SK-N-SH treated with all-trans-retinoic acid at 6 μM for 48 hours (cell line): ENCODE results near the gene RALB.

Experiments
- ATAC-seq: fragments of 200-7000 bp; cut with Tn5 transposase; 3 replicates; pipeline ENCODE4 v1.9.1; 2020; ENCODE audit warnings: mild to moderate bottlenecking, moderate library complexity
- ARNTL ChIP-seq: fragments of 450-650 bp; formaldehyde crosslinking; IDR thresholded peaks from 2 replicates; pipeline ENCODE4 v1.5.0; 2020; ENCODE audit warnings: low read depth, mild to moderate bottlenecking, moderate library complexity, borderline replicate concordance
- BACH2 ChIP-seq: fragments of 250-450 bp; sonication (Bioruptor Pico); IDR thresholded peaks from 2 replicates; pipeline ENCODE4 v1.9.0; 2021; ENCODE audit warnings: mild to moderate bottlenecking, borderline replicate concordance
- CSDC2 ChIP-seq: fragments of 250-450 bp; sonication (Bioruptor Pico); IDR thresholded peaks from 2 replicates; pipeline ENCODE4 v1.5.0; 2020; ENCODE audit warnings: mild to moderate bottlenecking, moderate library complexity
- GLIS3 ChIP-seq: fragments of 250-450 bp; sonication (Bioruptor Pico); IDR thresholded peaks from 2 replicates; pipeline ENCODE4 v1.5.0; 2020; ENCODE audit warnings: mild to moderate bottlenecking, moderate library complexity
- ISL1 ChIP-seq: fragments of 250-450 bp; sonication (Bioruptor Pico); IDR thresholded peaks from 2 replicates; pipeline ENCODE4 v2.1.2; 2022; ENCODE audit warnings: mild to moderate bottlenecking, moderate library complexity
- OSR1 ChIP-seq: fragments of 250-450 bp; sonication (Bioruptor Pico); IDR thresholded peaks from 2 replicates; pipeline ENCODE4 v1.8.0; 2022; ENCODE audit warnings: moderate library complexity, mild to moderate bottlenecking, inconsistent platforms
- PPARA ChIP-seq: fragments of 250-450 bp; sonication (Bioruptor Pico); IDR thresholded peaks from 2 replicates; pipeline ENCODE4 v1.5.0; 2020; ENCODE audit warnings: mild to moderate bottlenecking, borderline replicate concordance
- SNAI2 ChIP-seq: fragments of 250-450 bp; sonication (Bioruptor Pico); IDR thresholded peaks from 2 replicates; pipeline ENCODE4 v1.5.0; 2020; ENCODE audit warnings: mild to moderate bottlenecking, moderate library complexity
- TCF4 ChIP-seq: fragments of 250-450 bp; sonication (Bioruptor Pico); IDR thresholded peaks from 2 replicates; pipeline ENCODE4 v1.8.0; 2021; ENCODE audit warnings: mild to moderate bottlenecking, moderate library complexity, borderline replicate concordance
- TOX ChIP-seq: fragments of 250-450 bp; sonication (Bioruptor Pico); IDR thresholded peaks from 2 replicates; pipeline ENCODE4 v1.8.0; 2021; ENCODE audit warnings: mild to moderate bottlenecking, moderate library complexity, borderline replicate concordance
- ZC3H10 ChIP-seq: fragments of 250-450 bp; sonication (Bioruptor Pico); IDR thresholded peaks from 2 replicates; pipeline ENCODE4 v1.5.1; 2021; ENCODE audit warnings: mild to moderate bottlenecking, moderate library complexity
- ZFP3 ChIP-seq: fragments of 250-450 bp; sonication (Bioruptor Pico); IDR thresholded peaks from 2 replicates; pipeline ENCODE4 v1.5.0; 2020; ENCODE audit warnings: mild to moderate bottlenecking, moderate library complexity
- ZFP30 ChIP-seq: fragments of 450-650 bp; formaldehyde crosslinking; IDR thresholded peaks from 2 replicates; pipeline ENCODE4 v1.5.0; 2022; ENCODE audit warnings: mild to moderate bottlenecking, moderate library complexity
- ZNF565 ChIP-seq: fragments of 450-650 bp; formaldehyde crosslinking; conservative IDR thresholded peaks from 2 replicates; pipeline ENCODE4 v1.5.0; 2020; ENCODE audit warnings: low read depth, mild to moderate bottlenecking, moderate library complexity
- ZNF70 ChIP-seq: fragments of 450-650 bp; formaldehyde crosslinking; IDR thresholded peaks from 2 replicates; pipeline ENCODE4 v1.5.0; 2020; ENCODE audit warnings: mild to moderate bottlenecking, moderate library complexity
- ZNF8 ChIP-seq: fragments of 450-650 bp; formaldehyde crosslinking; IDR thresholded peaks from 2 replicates; pipeline ENCODE4 v1.5.0; 2020; ENCODE audit warnings: mild to moderate bottlenecking, moderate library complexity
- TF ChIP-seq, protein P1 (sequence below): fragments of 250-450 bp; sonication (Bioruptor Pico); IDR thresholded peaks from 2 replicates; pipeline ENCODE4 v1.5.1; 2020; ENCODE audit warnings: low read depth, mild to moderate bottlenecking, moderate library complexity
- TF ChIP-seq, protein P2 (sequence below): fragments of 250-450 bp; sonication (Bioruptor Pico); IDR thresholded peaks from 2 replicates; pipeline ENCODE4 v1.5.1; 2021; ENCODE audit warnings: mild to moderate bottlenecking, moderate library complexity
- TF ChIP-seq, protein P3 (sequence below): fragments of 250-450 bp; sonication (Bioruptor Pico); IDR thresholded peaks from 2 replicates; pipeline ENCODE4 v1.8.0; 2021; ENCODE audit warnings: low read depth, mild to moderate bottlenecking, moderate library complexity, borderline replicate concordance
- TF ChIP-seq, protein P4 (sequence below): fragments of 250-450 bp; sonication (Bioruptor Pico); IDR thresholded peaks from 2 replicates; pipeline ENCODE4 v1.5.0; 2020; ENCODE audit warnings: mild to moderate bottlenecking, moderate library complexity

RALB gene

DNA sequence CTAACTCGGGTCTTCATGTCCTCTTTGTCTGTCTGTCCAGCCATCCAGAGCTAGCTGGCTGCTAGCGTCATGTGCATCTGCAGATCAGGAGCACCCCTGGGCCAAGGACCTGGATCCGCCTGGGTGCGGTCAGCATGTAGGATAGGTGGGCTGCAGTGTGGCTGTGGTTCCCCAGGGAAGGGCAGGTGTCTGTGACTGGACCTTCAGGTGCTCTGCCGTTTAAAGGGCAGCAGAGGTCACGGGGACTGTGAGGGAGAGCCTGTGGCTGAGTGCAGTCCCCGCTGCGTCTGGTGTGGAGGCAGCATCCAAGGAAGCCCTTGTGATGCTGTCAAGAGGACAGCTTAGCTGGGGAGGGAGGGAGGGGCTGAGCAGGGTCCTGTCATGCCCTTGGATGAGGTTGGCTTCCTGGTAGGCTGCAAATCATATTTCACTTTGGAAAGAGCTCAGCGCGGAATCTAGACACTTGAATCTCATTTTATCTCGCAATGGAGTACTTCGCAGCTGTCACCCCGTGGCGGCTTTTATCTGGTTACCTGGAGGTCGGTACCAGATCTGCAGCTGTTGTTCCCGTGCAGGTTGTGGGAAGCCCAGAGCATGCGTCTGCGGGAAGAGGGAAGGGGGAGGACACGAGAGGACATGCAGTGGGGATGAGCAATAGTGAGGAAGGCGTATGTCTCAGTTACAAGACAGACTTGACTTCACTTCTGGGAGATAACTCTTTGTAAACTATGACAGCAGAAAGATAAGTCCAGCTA lies 5.9 kb upstream of the RALB start:
- no peak for TF ChIP-seq ZNF8
- TF ChIP-seq ZFP30 (CRISPR knock-in tag) = no peak
- TF ChIP-seq, protein P1, sequence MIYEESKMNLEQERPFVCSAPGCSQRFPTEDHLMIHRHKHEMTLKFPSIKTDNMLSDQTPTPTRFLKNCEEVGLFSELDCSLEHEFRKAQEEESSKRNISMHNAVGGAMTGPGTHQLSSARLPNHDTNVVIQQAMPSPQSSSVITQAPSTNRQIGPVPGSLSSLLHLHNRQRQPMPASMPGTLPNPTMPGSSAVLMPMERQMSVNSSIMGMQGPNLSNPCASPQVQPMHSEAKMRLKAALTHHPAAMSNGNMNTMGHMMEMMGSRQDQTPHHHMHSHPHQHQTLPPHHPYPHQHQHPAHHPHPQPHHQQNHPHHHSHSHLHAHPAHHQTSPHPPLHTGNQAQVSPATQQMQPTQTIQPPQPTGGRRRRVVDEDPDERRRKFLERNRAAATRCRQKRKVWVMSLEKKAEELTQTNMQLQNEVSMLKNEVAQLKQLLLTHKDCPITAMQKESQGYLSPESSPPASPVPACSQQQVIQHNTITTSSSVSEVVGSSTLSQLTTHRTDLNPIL (CRISPR knock-in tag) = no peak
- no peak for TF ChIP-seq SNAI2 (CRISPR knock-in tag)
- no peak for ATAC-seq

DNA sequence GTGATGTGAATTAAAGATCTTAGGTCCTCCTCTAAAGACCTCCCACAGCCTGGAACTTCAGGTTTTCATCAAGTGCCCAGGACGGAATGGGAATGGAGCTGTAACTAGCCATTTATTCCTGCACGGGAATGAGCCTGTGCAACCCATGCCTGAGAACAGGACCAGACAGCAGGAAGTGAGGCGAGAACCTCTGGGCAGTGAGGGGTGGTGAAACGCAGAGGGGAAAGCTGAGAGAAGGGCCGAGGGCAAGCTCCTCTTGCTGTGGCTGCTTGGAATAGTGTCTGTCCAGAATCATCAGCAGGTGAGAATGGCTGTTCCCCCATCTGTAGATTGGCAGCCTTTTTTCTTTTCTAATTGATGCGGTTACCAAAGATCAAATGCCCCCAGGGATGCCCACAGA lies 4.8 kb upstream of the RALB start:
- no peak for ATAC-seq
- TF ChIP-seq ZNF70 (CRISPR knock-in tag) (no peak), TOX (CRISPR knock-in tag) (no peak), ZFP3 (no peak), ZNF8 (no peak), TCF4 (CRISPR knock-in tag) (no peak), ZNF565 (CRISPR knock-in tag) (no peak), ZFP30 (CRISPR knock-in tag) (no peak), BACH2 (CRISPR knock-in tag) (no peak), ZC3H10 (no peak), ARNTL (no peak), ISL1 (CRISPR knock-in tag) (no peak), GLIS3 (CRISPR knock-in tag) (no peak), PPARA (CRISPR knock-in tag) (no peak), SNAI2 (CRISPR knock-in tag) (no peak)
- TF ChIP-seq, protein P2, sequence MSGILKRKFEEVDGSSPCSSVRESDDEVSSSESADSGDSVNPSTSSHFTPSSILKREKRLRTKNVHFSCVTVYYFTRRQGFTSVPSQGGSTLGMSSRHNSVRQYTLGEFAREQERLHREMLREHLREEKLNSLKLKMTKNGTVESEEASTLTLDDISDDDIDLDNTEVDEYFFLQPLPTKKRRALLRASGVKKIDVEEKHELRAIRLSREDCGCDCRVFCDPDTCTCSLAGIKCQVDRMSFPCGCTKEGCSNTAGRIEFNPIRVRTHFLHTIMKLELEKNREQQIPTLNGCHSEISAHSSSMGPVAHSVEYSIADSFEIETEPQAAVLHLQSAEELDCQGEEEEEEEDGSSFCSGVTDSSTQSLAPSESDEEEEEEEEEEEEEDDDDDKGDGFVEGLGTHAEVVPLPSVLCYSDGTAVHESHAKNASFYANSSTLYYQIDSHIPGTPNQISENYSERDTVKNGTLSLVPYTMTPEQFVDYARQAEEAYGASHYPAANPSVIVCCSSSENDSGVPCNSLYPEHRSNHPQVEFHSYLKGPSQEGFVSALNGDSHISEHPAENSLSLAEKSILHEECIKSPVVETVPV (CRISPR knock-in tag) = no peak
- TF ChIP-seq, protein P1 (CRISPR knock-in tag) = no peak
- TF ChIP-seq, protein P3, sequence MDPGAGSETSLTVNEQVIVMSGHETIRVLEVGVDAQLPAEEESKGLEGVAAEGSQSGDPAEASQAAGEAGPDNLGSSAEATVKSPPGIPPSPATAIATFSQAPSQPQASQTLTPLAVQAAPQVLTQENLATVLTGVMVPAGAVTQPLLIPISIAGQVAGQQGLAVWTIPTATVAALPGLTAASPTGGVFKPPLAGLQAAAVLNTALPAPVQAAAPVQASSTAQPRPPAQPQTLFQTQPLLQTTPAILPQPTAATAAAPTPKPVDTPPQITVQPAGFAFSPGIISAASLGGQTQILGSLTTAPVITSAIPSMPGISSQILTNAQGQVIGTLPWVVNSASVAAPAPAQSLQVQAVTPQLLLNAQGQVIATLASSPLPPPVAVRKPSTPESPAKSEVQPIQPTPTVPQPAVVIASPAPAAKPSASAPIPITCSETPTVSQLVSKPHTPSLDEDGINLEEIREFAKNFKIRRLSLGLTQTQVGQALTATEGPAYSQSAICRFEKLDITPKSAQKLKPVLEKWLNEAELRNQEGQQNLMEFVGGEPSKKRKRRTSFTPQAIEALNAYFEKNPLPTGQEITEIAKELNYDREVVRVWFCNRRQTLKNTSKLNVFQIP (CRISPR knock-in tag) = no peak
- TF ChIP-seq, protein P4, sequence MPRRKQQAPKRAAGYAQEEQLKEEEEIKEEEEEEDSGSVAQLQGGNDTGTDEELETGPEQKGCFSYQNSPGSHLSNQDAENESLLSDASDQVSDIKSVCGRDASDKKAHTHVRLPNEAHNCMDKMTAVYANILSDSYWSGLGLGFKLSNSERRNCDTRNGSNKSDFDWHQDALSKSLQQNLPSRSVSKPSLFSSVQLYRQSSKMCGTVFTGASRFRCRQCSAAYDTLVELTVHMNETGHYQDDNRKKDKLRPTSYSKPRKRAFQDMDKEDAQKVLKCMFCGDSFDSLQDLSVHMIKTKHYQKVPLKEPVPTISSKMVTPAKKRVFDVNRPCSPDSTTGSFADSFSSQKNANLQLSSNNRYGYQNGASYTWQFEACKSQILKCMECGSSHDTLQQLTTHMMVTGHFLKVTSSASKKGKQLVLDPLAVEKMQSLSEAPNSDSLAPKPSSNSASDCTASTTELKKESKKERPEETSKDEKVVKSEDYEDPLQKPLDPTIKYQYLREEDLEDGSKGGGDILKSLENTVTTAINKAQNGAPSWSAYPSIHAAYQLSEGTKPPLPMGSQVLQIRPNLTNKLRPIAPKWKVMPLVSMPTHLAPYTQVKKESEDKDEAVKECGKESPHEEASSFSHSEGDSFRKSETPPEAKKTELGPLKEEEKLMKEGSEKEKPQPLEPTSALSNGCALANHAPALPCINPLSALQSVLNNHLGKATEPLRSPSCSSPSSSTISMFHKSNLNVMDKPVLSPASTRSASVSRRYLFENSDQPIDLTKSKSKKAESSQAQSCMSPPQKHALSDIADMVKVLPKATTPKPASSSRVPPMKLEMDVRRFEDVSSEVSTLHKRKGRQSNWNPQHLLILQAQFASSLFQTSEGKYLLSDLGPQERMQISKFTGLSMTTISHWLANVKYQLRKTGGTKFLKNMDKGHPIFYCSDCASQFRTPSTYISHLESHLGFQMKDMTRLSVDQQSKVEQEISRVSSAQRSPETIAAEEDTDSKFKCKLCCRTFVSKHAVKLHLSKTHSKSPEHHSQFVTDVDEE (CRISPR knock-in tag) = no peak

DNA sequence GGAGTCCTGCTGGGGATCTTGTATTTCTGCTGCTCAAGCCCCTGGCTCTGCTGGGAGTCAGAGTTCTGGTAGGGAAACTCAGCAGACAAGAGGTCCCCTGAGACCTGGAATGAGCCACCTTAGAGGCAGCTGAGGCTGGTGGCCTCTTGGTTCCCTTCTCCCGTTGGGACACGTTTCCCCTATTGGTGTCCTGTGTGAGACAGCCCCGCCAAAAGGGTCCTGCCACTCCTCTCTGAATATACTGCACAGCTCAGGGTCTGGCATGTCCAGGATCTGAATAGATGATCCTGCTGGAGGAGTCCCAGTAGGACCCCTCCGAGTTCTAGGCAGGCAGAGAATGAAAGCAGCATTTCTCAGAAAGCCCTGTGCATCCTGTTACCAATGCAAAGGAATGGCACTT lies 2.0 kb upstream of the RALB start:
- no peak for ATAC-seq
- no peak for TF ChIP-seq TOX (CRISPR knock-in tag)
- TF ChIP-seq, protein P4 (CRISPR knock-in tag) = no peak
- TF ChIP-seq, protein P2 (CRISPR knock-in tag) = no peak
- TF ChIP-seq ZC3H10 = no peak
- TF ChIP-seq CSDC2 (CRISPR knock-in tag) = no peak
- no peak for TF ChIP-seq ZNF70 (CRISPR knock-in tag)
- no peak for TF ChIP-seq ZNF8
- TF ChIP-seq, protein P3 (CRISPR knock-in tag) = no peak
- no peak for TF ChIP-seq ZFP30 (CRISPR knock-in tag)
- no peak for TF ChIP-seq GLIS3 (CRISPR knock-in tag)
- TF ChIP-seq OSR1 = no peak
